ENCODE data around the gene TLE4.

Gene TLE4

DNA sequence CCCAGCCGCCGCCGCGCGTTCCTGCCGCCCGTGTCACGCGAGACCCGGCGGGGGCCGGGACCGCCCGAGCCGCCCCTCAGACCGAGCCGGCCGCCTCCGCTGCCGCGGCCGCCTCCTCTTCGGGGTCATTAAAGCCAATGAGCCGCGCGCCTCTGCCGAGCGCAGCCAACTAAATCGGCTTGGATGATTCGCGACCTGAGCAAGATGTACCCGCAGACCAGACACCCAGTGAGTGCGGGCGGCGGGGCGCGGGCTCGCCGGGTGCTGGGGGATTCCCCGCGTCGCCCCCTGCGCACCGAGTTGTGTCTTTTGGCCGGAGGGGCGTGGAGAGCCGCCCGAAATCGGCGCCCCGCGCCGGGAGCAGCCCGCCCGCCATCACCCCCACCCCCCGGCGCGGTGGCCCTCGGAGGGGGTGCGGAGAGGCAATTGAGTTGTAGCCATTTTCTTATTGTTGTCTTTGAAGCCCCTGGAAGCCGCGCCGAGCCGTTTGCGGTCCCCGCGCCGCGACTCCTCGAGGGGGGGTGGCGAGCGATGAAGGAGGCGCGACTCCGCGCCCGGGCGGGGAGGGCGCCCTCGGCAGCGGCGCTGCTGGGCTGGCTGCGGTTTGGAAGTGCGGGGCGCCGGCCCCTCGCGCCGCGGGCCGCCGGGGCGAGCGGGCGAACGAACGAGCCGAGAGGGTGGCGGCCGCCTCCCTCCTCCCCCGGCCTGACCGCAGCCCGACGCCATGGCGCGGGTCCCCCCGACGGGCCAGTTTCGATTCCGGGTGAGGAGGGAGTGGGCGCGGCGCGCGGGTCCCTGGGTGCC is 1.0 kb downstream of the TLE4 start:
- DNase-seq: peak; percentile 69

DNA sequence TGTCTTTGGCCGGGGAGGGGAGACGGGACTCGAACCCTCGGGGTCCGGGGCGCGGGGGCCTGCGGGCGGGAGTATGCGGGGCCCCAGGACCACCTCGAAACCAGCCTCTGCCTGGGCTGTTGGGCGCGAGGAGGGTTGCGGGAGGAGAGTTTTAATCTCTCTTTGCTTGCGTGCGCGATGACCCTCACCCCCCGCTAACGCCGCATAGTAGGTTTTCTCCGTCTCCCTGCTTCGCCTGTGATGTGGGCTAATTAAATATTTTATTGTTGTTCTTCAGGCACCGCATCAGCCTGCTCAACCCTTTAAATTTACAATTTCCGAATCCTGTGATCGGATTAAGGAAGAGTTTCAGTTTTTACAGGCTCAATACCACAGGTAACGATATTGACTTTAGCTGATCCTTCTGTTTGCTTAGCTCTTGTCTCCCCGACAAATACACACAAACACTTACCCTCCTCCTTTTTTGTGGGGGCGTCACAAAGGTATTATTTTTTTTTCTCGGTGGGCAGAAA is 1.7 kb downstream of the TLE4 start:
- peak; percentile 49 for DNase-seq

DNA sequence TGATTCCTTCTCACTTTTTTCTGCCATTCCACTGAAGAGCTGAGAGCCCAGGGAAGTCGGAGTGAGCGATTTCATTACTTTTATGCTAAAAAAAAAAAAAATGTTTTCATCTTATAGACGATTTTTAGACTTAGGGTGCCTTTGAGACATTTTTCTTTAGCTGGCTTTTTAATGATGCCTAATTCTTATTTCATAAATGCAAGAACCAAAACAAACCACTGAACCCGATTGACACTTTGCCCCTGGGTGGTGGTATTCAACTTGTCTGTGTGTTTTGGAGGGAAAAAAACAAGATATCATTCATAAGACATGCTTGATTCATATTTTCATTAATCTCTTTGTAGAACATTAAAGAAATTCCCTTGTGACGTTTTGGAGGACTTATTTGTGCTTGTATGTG is 2.4 kb downstream of the TLE4 start:
- DNase-seq: no peak

DNA sequence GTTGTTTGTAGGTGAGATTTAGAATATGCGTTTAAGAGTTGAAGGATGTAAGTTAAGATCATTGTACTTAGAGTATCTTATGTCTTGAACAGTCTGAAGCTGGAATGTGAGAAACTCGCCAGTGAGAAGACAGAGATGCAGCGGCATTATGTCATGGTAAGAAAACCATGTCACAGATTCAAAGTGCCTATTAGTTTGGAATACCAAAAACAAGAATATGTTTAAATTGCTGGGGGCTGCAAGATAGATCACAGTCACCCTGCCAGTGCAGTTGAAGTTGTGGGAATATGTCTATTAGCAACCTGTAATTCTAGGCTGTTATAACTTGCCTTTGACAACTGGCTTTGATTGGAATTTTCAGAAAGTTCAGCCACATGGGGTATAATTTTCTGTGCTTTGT is 3.0 kb downstream of the TLE4 start:
- DNase-seq: no peak

DNA sequence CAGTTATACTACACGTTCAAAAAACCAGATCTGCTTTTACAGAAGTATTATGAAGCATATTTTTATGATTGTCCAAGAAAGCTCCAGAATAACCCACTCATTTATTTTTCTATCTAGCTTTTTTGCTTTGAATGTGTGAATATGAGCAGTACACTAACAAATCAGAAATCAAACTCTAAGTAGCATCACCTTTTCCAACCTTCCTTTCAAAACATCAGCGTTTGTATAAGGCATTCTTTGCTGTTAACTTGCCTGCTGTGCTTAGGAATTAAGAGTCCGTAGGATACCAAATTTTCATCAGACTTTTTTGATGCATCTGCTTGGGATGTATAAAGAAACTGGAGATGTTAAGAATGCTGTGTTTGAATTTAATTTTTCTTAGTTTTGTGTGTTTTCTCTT is 3.8 kb downstream of the TLE4 start:
- no peak for DNase-seq

DNA sequence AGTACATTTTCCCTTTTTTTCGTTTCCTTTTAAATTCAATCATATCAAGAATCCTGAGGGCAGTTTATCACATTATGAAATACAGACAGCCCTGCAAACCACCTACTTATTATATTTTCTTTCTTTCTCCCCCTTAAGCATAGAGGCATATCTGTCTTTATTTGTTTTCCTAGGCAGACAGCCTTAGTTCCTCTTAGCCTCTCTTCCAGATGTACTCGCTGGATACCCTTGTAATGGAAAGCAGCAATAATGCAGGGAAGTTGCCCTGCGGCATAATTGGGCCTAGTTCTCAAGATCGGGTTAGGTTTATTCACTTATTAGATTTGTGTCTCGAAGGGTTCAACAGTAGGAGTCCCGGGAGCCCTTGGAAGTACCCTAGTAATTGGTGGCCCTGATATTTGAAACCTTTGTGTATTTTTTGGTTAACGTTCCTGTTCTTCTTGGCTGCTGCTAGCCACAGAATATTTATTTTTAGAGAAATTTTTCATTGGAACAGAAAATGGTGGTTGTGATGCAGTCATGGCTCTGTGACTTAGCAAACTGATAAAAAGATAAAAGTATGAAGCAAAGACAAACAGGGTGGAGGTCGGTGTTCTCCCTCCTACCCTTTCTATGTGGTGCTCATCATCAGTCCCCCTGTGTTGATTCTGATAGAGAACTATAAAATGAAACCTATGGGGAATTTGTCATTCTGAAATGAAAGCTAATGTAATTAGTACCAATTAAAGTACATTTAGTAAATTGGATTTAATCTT is 6.4 kb downstream of the TLE4 start:
- no peak for DNase-seq

DNA sequence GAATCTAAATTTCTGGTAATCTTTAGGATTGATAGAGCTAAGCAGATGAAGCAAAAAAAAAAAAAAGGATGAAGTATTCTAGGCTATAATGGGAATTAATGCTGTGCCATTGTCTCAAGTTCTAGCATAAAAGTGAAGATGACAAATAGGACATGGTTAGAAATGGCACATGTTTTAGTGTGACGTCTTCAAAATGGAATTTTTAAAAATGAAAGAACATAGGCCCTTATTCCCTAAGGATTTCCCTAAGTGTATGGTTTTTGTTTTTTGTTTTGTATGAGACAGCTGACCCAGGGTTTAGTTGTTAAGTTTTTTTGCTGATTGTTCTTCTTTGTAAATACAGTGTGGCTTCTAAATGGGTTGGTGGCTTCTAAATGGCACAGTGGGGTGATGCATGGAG is 7.1 kb downstream of the TLE4 start:
- DNase-seq: no peak

DNA sequence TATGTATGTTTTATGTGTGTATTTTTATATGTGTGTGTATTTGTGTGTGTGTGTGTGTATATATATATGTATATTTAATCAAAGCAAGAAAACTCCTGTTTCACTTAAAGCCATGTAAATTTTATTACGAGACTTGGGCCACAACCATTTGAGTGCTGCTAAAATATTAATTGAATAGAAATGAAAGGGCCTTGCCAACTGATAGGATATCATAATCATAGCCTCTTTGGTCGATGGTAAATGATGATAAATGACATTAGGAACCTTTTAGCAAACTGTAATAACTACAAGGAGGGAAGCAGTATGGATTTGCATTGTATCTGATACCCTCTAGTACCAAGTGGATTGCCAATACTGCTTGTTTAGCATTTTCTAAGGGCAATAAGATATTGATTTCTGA is 7.9 kb downstream of the TLE4 start:
- DNase-seq: no peak

DNA sequence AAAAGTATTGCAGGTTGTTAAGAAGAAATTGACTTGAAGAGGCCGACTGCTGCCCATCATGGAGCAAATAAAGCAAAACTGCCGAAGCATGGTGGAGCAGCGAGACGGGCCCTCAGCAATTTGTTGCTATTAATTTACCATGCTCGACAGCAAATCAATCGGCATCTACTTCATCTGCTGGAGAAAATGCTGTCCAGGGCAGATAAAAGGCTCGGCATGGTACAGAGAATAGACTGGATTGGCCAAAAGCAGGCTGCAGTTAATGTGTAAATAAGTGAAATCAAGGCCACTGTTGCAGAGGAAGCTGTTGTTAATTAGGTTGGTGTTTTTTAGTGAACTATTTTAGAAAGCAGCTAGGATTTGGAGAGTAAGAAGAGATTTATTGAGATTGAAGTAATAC is 8.3 kb downstream of the TLE4 start:
- no peak for DNase-seq

DNA sequence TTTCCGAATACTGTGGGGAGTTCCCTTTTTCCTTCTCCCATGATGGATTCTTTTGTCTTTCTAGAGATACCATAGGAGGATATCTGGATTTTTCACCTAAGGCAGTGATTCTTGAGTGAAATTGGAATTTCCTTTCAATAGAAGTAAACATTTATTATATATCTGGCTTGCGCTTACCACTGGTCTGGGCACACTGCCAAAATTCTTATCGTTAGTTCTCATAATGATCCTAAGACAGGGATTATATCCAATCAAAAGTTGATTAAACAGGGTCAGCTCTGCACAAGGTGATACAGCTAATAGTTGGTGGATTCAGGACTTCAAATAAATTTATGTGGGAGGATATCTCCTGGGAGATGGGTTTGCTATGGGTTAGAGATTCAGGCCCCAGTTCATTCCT is 9.6 kb downstream of the TLE4 start:
- DNase-seq: no peak

DNA sequence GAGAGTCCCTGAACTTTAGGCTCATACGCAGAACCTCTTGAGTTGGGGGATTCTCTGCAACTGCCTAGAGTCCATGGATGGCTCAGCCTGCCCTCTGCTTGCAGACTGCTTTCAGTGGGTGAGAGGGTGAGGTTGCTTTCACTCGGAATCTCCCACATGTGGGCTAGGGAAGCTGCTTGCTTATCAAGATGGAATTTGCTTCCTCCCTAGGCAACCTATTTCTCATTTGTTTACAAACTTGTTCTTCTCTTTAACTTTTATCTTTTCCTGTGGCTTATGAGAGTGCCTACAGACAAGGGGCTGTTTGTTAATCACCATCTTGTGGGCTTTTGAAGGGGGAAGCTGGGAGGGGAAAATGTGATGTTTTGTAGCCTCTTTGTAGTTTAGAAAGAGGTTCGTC is 10.0 kb downstream of the TLE4 start:
- no peak for DNase-seq

DNA sequence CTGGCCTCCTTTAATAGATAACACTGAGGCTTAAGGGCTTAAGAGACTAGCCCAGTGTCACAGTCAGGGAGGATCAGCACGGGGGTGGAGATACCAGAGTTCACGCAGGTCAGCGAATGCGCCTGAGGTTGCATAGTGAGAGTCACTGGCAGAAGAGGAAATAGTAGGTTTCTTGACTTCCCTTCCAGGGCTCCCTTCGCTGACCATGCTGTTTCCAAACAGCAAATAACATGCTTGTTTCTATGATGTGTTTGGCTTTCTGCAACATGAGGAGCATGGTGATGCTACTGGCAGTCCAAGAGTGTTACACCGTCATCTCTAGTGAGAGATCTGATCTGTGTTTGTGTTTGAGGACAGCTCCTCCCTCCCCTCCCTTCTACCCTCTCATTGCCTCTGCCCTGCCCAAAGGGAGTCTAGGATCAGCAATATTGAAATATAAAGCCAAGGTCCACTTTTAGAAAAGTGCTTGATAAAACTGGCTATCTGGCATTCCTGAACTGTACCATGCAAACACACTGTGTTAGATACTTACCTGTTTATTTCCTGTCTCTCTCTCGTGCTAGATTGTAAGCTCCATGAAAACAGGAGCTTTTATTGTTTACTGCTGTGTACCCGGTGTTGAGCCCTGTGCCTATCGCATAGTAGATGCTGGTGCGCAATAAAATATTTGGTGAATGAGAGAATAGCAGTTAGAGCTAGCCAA is 12.3 kb downstream of the TLE4 start:
- DNase-seq: no peak

DNA sequence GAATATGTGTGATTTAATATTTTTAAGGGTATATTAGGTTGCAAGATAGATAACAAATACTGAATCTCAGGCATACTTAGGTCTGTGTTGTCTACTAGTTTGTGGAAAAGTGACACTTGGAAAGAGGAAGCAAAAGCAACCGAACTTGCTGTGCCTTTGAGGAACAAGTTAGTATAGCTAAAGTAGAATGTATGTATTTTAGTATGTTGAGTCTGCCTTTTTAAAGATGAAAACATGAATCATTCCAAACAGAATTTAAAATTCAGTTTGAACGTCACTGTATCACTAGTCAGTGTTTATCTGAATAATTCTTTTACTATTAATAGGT is 12.9 kb downstream of the TLE4 start:
- no peak for DNase-seq

DNA sequence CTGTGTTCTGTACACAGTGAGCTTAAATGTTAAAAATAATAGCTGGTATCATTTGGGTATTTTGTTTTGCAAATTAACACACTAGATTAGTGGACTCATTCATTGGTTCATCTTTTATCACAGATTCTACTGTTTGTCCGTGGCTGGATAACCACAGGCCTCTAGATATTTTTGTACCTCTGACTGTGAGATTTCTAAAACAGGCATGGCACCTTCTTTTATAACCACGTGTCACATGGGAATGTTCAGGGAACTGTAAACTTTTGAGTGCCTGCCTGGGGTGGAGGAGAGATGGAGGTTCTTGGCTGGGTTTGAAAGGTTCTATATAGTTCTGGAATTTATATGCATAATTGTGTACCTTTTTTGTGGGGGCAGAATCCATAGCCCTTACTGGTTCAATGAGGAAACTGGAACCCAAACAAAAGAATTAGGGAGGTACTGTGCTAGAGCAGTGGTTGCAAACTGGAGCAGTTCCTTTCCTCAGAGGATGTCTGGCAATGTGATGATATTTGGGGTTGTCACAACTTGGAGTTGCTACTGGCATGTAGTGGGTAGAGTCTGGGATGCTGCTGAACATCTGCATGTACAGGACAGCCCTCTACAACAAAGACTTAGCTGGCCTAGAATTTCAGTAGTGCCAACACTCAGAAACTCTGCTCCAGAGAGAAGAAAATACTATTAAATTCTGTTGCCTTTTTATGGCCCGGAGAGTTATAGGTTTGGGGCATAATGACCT is 16.9 kb downstream of the TLE4 start:
- no peak for DNase-seq

DNA sequence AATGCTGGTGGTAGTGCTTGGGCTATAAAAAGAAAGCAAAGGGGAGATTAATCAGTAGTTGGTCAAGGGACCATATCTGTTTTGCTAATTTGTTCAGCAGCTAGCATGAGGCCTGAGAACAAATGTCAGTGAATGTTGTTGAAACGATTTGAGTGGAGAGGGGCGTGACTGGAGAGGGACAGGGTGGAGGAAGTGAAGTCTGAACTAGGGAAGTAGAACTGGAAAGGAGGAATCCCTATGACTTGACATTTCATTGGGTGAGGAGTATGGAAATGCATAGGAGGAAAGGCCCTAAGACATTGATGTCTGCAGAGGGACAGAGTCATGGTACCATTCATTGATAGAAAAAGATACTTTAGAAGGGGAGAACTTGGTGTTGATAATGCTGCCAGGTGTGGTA is 19.7 kb downstream of the TLE4 start:
- no peak for DNase-seq

DNA sequence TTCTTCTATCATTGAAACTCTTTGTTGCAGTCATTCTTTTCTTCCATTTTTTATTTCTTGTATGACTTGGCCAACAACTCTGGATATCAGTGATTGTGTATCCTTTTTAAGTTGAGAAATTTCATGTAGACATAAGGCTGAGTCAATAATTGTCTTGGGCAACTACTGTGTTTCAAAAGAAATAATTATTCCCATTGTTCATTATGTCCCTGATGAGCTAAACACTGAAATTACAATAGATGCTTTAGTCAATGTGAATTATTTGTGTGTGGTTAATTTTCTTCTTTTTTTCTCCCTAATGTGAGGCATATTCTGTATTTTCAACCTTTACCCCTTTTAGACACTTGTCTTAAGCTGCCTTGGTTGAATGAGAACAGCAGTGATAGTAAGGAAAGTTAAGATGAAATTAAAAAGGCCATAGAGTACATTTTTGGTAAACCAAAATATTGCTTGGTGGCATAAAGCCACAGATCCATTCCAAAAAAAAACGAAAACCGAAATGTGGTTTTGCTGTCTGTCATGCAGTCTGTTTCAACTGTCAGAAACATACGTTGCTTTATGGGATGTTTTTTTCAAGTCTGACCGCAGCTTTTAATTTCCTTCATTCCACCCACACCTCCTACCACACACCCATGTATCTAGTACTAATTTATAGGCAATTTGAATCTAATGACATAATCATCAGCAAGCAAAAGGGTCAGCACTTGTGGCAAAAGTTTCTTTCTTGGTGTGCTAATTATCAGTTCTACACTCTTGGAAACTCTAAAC is 21.1 kb downstream of the TLE4 start:
- no peak for DNase-seq

DNA sequence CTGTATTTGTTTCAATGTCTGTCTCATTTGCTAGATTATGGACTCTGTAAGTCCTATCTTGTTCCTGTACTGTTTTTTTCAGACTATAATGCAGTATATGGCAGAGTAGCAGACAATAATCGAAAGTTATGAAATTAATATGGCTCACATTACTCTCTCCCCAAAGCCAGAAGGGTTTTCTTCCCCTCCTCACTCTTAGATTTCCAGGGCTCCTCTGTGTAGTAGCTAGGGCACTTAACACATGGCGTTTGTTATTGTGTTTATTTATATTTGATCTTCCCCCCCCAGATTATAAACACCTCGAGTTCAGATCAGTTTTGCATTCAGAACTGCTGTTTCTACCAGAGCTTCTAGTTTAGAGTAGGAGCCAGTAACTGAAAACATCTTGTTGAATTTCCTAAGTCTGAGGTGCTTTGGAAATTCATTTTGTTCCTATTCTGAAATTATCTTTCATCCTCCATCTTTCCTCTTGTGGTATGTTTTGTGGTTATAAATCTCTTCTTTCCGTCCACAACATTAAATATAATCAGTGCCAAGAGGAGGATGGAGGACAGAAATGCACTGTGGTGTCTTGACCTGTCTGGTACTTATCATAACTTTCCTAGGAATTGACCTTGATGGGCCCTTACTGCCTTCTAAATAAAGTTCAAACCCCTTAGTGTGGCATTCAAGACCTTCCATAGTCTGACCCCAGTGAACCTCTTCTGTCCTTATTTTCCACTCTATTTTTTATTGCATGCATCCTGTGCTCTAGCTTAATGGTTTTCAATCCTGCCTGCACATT is 27.0 kb downstream of the TLE4 start:
- no peak for DNase-seq

DNA sequence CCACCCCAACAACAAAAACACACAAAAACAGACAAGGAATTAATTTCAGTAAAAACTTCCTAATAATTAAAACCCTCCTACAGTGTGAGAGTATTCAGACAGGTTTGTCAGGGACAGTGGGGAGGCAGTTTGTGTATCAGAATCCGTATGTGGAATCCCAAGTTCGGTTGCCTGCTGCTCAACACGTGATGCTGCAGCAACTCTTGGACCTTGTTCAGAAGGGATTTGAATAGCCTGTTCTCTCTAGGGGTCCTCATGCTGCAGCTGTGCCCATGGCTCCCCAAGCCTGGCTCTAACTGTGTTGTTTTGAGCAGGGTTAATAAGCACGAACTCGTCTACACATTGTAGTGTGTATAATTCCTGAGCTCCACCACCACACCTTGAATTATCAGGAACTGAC is 28.7 kb downstream of the TLE4 start:
- DNase-seq: no peak

DNA sequence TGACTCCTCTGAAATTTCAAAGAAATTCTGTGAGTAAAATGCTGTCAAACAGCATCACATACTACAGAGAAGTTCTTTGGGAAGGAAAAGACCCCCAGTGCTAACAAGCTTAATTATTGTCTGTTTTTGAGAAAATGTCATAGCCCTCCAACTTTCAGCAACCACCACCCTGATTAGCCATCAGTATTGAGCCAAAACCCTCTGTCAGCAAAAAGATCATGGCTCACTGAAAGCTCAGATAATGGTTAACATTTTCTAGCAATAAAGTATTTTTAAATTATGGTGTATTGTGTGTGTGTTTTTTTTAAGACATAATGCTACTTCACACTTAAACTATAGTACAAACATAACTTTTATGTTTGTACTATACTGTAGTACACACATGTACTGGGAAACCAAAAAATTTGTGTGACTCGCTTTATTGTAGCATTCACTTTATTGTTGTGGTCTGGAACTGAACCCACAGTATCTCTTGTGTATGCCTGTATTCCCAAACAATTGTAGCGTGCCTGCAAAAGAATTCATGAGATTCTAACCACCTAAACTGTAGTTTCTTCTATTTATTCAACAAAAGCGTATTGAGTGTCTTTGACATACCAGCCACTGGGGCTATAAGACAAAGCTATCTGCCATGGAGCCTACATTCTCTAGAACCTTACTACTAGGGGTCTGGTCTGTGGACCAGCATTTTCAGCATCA is 31.6 kb downstream of the TLE4 start:
- DNase-seq: no peak

DNA sequence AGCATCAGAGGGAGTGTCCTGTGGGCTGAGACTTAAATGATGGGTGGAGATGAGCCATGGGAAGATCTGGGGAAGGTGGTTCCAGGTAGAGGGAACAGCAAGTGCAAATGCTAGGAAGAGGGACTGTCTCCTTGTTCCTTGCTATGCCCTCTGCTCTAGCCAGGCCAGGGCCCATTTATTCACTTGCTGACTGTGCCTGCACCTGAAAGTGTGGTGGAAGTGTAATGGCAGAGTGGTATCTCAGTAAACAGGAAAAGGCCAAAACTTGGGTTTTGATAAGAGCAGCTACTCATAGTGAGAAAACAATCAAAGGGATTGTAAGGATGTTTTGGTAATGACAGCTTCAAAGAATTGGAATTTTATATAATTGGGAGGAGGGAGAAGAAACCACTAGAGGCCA is 32.4 kb downstream of the TLE4 start:
- no peak for DNase-seq
